HepG2 (cell line): ENCODE data around the gene SLC2A10. TPM values are rescaled to one million over a fixed set of nuclear protein-coding genes. Genes with fewer than 3 reads are reported as not detected.

ENCODE experiments used
- BCL6 ChIP-seq: IDR thresholded peaks from 2 replicates; pipeline ENCODE4 v1.6.1; 2016; ENCODE audit warnings: missing genetic modification reagents, missing compliant biosample characterization
- CENPT ChIP-seq: sonication (generic); formaldehyde crosslinking; IDR thresholded peaks from 2 replicates; pipeline ENCODE4 v1.8.0; 2022; ENCODE audit warnings: low read depth, mild to moderate bottlenecking, moderate library complexity, missing genetic modification reagents
- GATAD2A ChIP-seq: IDR thresholded peaks from 2 replicates; pipeline ENCODE4 v1.6.1; 2016
- HCFC1 ChIP-seq: fragments of 150-350 bp; IDR thresholded peaks from 2 replicates; pipeline ENCODE4 v1.6.1; 2014; ENCODE audit warnings: low read depth, low read length
- KMT2A ChIP-seq: sonication (generic); formaldehyde crosslinking; IDR thresholded peaks from 2 replicates; pipeline ENCODE4 v1.4.0; 2020; ENCODE audit warnings: missing genetic modification reagents
- MAFG ChIP-seq: sonication (generic); formaldehyde crosslinking; IDR thresholded peaks from 2 replicates; pipeline ENCODE4 v1.5.1; 2020; ENCODE audit warnings: mild to moderate bottlenecking, missing genetic modification reagents
- RCOR2 ChIP-seq: IDR thresholded peaks from 2 replicates; pipeline ENCODE4 v1.6.1; 2016; ENCODE audit warnings: missing biosample characterization, missing genetic modification reagents
- U2AF1 ChIP-seq: fragments of 200-400 bp; formaldehyde crosslinking; optimal IDR thresholded peaks from 2 replicates; pipeline ENCODE3; 2017; ENCODE audit warnings: mild to moderate bottlenecking, low read depth, low read length
- ZBTB49 ChIP-seq: sonication (generic); formaldehyde crosslinking; IDR thresholded peaks from 2 replicates; pipeline ENCODE4 v1.4.0; 2020; ENCODE audit warnings: missing genetic modification reagents, borderline replicate concordance
- ZIK1 ChIP-seq: sonication (generic); formaldehyde crosslinking; IDR thresholded peaks from 2 replicates; pipeline ENCODE4 v1.5.0; 2020; ENCODE audit warnings: mild to moderate bottlenecking, low read depth, missing genetic modification reagents, borderline replicate concordance
- ZNF234 ChIP-seq: sonication (generic); formaldehyde crosslinking; conservative IDR thresholded peaks from 2 replicates; pipeline ENCODE4 v1.5.1; 2020; ENCODE audit warnings: mild to moderate bottlenecking, missing genetic modification reagents
- ZNF430 ChIP-seq: sonication (generic); formaldehyde crosslinking; IDR thresholded peaks from 2 replicates; pipeline ENCODE4 v1.9.0; 2021; ENCODE audit warnings: mild to moderate bottlenecking, missing genetic modification reagents
- ZNF432 ChIP-seq: sonication (generic); formaldehyde crosslinking; IDR thresholded peaks from 2 replicates; pipeline ENCODE4 v1.5.0; 2020; ENCODE audit warnings: missing genetic modification reagents, mild to moderate bottlenecking, borderline replicate concordance
- ZNF468 ChIP-seq: sonication (generic); formaldehyde crosslinking; IDR thresholded peaks from 2 replicates; pipeline ENCODE4 v1.8.0; 2022; ENCODE audit warnings: mild to moderate bottlenecking, moderate library complexity, missing genetic modification reagents
- ZNF546 ChIP-seq: sonication (generic); formaldehyde crosslinking; conservative IDR thresholded peaks from 2 replicates; pipeline ENCODE4 v1.8.1; 2023; ENCODE audit warnings: mild to moderate bottlenecking, missing genetic modification reagents
- ZNF572 ChIP-seq: sonication (generic); formaldehyde crosslinking; IDR thresholded peaks from 2 replicates; pipeline ENCODE4 v1.5.1; 2020; ENCODE audit warnings: mild to moderate bottlenecking, missing genetic modification reagents
- ZNF609 ChIP-seq: sonication (generic); formaldehyde crosslinking; IDR thresholded peaks from 2 replicates; pipeline ENCODE4 v1.4.0; 2020; ENCODE audit warnings: mild to moderate bottlenecking, missing genetic modification reagents, borderline replicate concordance
- ZNF615 ChIP-seq: sonication (generic); formaldehyde crosslinking; IDR thresholded peaks from 2 replicates; pipeline ENCODE4 v1.5.0; 2020; ENCODE audit warnings: mild to moderate bottlenecking, missing genetic modification reagents, borderline replicate concordance
- ZNF749 ChIP-seq: sonication (generic); formaldehyde crosslinking; IDR thresholded peaks from 2 replicates; pipeline ENCODE4 v1.8.0; 2022; ENCODE audit warnings: mild to moderate bottlenecking, missing genetic modification reagents, moderate library complexity, borderline replicate concordance
- polyA plus RNA-seq, 8 experiments: library from polyadenylated mRNA; depleted of rRNA in 3 of 8; stranded (reverse) in 7 of 8; unstranded in 1 of 8; fragments of >200 nt; fragmentation: Illumina TruSeq in 4 of 8; extraction: Trizol in 4 of 8; gene quantifications; 2 replicates each; pipeline versions ENCODE4 v1.2.1 to v1.2.3, GENCODE V29; 2011 to 2016; ENCODE audit warnings: low read depth in 4 of 8, missing spikeins in 1 of 8, mixed read lengths in 1 of 8; ENCODE audit not compliant: insufficient read depth in 1 of 8
- total RNA-seq, 5 experiments: library from RNA; depleted of rRNA; stranded (reverse); fragments of >200 nt; fragmentation: Illumina TruSeq; extraction: Trizol; gene quantifications; 2 replicates each; pipeline ENCODE4 v1.2.3, GENCODE V29; 2016; ENCODE audit warnings: low read depth in 1 of 5
- TF ChIP-seq, protein P1 (sequence below): sonication (generic); formaldehyde crosslinking; IDR thresholded peaks from 2 replicates; pipeline ENCODE4 v1.4.0; 2020; ENCODE audit warnings: missing genetic modification reagents; ENCODE audit errors: not compliant biosample characterization
- TF ChIP-seq, protein P2 (sequence below): sonication (generic); formaldehyde crosslinking; IDR thresholded peaks from 2 replicates; pipeline ENCODE4 v1.4.0; 2020; ENCODE audit warnings: mild to moderate bottlenecking, missing genetic modification reagents

Gene SLC2A10
- total and polyA plus RNA-seq, 2 of the 13 experiments (the other 11 are each of a cell fraction or from before 2014, with no cell fraction given): 16.0 to 18.4 TPM

DNA sequence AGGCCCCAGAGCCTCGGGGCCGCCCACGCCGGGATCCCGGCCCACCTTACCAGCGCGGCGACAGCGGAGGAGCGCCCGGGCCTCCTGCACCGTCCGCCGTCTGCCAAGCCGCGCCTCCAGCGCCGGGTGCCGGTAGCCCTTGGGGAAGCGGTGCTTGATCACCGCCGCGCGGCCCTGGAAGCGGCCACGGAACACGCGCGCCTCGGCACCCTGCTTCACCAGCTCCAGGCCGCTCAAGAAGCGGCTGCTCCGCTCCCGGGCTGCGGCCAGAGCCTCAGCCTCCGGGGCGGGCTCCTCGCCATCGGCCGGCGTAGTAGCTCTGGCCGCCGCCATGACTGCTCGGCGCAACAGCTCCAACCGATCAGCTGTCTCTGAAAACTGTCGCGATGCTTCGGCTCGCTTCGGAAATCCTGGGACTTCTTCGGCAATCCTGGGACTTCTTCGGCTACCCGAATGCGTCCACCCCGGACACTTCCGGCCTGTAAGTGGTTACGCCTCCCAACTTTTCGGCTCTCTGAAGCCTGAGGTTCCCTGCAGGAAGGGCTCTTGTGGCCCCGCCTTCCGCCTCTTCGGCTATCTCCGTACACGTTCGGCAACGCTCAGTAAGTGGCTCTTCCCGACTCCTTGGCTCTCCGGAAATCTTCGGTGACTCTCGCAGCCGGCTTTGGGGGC, 20.2 kb upstream of the SLC2A10 start, which contains the start of gene TP53RK (continued):
- TF ChIP-seq ZBTB49: 0 out of 2 replicates have a peak, but pooled peaks have one; percentile 35
- no peak; the same call in 1 of the 2 replicates for TF ChIP-seq HCFC1
- TF ChIP-seq ZIK1 (CRISPR knock-in tag): 0 out of 2 replicates have a peak, but pooled peaks have one; percentile 46
- TF ChIP-seq ZNF572 (CRISPR knock-in tag): peak; percentile 97
- TF ChIP-seq ZNF430 (CRISPR knock-in tag): peak; percentile 87; the same call in 1 of the 2 replicates
- TF ChIP-seq, protein P1, sequence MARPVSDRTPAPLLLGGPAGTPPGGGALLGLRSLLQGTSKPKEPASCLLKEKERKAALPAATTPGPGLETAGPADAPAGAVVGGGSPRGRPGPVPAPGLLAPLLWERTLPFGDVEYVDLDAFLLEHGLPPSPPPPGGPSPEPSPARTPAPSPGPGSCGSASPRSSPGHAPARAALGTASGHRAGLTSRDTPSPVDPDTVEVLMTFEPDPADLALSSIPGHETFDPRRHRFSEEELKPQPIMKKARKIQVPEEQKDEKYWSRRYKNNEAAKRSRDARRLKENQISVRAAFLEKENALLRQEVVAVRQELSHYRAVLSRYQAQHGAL (CRISPR knock-in tag): peak; percentile 94
- no peak; the same call in 1 of the 2 replicates for TF ChIP-seq MAFG
- peak; percentile 75 for TF ChIP-seq GATAD2A (CRISPR knock-in tag)
- TF ChIP-seq ZNF546: peak; percentile 98
- TF ChIP-seq U2AF1: peak; percentile 90
- TF ChIP-seq BCL6 (CRISPR knock-in tag): no peak
- TF ChIP-seq, protein P2, sequence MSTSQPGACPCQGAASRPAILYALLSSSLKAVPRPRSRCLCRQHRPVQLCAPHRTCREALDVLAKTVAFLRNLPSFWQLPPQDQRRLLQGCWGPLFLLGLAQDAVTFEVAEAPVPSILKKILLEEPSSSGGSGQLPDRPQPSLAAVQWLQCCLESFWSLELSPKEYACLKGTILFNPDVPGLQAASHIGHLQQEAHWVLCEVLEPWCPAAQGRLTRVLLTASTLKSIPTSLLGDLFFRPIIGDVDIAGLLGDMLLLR: peak; percentile 80
- TF ChIP-seq KMT2A: peak; percentile 91
- no peak for TF ChIP-seq ZNF468 (CRISPR knock-in tag)
- peak; percentile 86; the same call in 1 of the 2 replicates for TF ChIP-seq CENPT (CRISPR knock-in tag)
- peak; percentile 97; the same call in 1 of the 2 replicates for TF ChIP-seq ZNF234
- no peak; the same call in 1 of the 2 replicates for TF ChIP-seq ZNF432 (CRISPR knock-in tag)
- TF ChIP-seq ZNF609: no peak; the same call in 1 of the 2 replicates
- peak; percentile 95; the same call in 1 of the 2 replicates for TF ChIP-seq ZNF749
- TF ChIP-seq RCOR2 (CRISPR knock-in tag): no peak
- TF ChIP-seq ZNF615 (CRISPR knock-in tag): peak; percentile 80
